Stimulated activated naive CD4-positive, alpha-beta T cell treated with Interleukin-2 at 50 U/mL for 16 hours (primary cell): ENCODE measurements around the gene BAX.
"Not testable (repeated sequence)": the region's sequence is repeated elsewhere in the genome, so short reads cannot be mapped to it uniquely, and the experiment has no call there.

Experiments
- DNase-seq: peaks from one replicate; lab custom pipeline; 2025; lab: John Stamatoyannopoulos, UW

The BAX gene

DNA sequence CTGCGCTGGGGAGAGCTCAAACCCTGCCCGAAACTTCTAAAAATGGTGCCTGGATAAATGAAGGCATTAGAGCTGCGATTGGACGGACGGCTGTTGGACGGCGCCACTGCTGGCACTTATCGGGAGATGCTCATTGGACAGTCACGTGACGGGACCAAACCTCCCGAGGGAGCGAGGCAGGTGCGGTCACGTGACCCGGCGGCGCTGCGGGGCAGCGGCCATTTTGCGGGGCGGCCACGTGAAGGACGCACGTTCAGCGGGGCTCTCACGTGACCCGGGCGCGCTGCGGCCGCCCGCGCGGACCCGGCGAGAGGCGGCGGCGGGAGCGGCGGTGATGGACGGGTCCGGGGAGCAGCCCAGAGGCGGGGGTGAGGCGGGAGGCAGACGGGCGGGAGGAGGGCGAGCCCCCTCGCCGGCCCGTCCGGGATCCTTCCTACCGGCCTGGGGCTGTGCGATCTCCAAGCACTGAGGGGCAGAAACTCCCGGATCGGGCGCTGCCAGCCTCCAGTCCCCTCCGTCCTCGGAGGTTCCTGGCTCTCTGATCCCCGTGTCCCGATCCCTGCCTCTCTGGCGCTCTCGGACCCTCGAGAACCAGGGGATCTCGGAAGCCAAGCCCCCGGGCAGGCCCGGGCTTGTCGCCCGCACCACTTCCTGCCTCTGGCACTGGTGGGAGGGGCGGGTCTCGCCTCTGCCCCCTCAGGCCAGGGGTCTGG is at the start of gene BAX:
Gene BAX (plus strand): TSS at position 281 of the 713 bp plus-strand sequence. CDS start 54 bp downstream, at position 335.
- peak; percentile 88 for DNase-seq

DNA sequence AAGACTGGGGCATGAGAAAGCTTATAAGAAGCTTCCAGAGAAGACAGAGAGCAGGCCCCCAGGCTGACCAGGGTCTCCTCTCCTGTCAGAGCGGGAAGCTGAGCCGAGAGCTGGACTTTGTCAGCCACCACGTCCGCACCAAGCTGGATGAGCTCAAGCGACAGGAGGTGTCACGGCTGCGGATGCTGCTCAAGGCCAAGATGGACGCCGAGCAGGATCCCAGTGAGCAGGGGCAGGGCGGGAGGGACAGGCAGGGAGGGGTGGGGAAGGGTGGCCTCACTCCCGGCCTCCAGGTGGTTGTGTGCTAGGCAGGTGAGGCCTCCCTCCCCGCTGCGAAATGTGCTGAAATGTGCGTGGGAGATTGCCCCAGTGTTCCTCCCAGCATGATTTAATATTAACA is 49.0 kb upstream of the BAX start:
- DNase-seq = no peak

DNA sequence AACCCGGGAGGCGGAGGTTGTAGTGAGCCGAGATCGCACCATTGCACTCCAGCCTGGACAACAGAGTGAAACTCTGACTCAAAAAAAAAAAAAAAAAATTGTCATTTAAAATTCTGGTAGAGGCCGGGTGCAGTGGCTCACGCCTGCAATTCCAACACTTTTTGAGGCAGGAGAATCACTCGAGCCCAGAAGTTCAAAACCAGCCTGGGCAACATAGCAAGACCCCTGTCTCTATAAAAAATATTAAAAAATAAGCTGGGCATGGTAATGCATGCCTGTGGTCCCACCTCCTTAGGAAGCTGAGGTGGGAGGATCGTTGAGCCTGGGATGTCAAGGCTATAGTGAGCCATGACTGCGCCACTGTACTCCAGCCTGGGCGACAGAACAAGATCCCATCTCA is 48.4 kb upstream of the BAX start:
- no peak for DNase-seq

GRCh38 chr19:48907671-48908070 is 47.0 kb upstream of the BAX start:
- no peak for DNase-seq

DNA sequence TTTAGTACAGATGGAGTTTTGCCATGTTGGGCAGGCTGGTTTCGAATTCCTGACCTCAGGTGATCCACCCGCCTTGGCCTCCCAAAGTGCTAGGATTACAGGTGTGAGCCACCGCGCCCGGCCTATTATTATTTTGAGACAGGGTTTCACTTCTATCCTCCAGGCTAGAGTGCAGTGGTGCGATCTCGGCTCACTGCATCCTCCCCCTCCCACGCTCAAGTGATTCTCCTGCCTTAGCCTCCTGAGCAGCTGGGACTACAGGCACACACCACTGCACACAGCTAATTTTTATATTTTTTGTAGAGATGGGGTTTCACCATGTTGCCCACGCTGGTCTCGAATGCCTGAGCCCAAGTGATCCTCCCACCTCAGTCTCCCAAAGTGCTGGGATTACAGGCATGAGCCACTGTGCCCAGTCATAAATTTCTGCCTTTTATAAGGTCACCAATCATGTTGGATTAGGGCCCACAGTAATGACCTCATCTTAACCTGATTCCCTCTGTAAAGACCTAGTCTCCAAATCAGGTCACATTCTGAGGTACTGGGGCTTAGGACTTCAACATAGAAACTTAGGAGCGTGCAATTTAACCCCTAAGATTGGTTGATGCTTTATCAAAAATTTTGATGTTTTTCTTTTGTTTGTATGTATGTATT is 45.1 kb upstream of the BAX start:
- DNase-seq = not testable (repeated sequence)

GRCh38 chr19:48910803-48911202 is 43.9 kb upstream of the BAX start:
- no peak for DNase-seq

- DNase-seq = no peak
Measured at GRCh38 chr19:48913114-48913889, 41.4 kb upstream of the BAX start.

DNA sequence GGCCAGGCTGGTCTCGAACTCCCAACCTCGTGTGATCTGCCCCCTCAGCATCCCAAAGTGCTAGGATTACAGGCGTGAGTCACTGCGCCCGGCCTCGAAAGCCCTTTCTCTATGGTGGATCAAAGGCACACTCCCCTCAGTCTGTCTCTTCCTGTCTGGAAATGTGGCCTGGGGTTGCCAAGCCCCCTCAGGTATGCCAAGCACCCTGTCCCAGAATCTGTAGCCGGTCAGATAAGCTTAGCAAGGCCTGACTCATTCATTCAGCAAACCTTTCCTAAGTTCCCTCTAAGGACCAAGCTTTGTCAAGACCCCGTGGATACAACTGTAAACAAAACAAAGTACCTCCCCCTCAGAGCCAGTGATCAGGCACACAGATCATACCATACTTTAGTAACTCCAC is 40.5 kb upstream of the BAX start:
- no peak for DNase-seq

- DNase-seq = no peak
Measured at GRCh38 chr19:48915757-48916156, 38.9 kb upstream of the BAX start.

- DNase-seq = no peak
Measured at GRCh38 chr19:48918071-48918470, 36.6 kb upstream of the BAX start.

GRCh38 chr19:48918801-48919247 is 35.9 kb upstream of the BAX start:
- no peak for DNase-seq

DNA sequence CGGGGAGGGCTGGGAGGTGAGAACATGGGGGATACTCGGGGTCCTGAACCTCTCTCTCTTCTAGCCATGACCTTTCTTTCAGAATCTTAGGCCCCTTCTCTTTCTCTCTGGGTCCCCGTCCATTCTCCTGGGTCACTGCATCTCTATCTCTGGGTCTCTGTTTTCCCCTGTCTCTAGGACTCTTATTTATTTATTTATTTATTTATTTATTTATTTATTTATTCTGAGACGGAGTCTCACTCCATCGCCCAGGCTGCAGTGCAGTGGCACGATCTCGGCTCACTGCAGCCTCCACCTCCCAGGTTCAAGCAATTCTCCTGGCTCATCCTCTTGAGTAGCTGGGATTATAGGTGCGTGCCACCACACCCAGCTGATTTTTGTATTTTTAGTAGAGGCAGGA is 35.4 kb upstream of the BAX start:
- not testable (repeated sequence) for DNase-seq

GRCh38 chr19:48920949-48921348 is 33.7 kb upstream of the BAX start:
- no peak for DNase-seq

- no peak for DNase-seq
Measured at GRCh38 chr19:48921721-48922500, 32.8 kb upstream of the BAX start.

DNA sequence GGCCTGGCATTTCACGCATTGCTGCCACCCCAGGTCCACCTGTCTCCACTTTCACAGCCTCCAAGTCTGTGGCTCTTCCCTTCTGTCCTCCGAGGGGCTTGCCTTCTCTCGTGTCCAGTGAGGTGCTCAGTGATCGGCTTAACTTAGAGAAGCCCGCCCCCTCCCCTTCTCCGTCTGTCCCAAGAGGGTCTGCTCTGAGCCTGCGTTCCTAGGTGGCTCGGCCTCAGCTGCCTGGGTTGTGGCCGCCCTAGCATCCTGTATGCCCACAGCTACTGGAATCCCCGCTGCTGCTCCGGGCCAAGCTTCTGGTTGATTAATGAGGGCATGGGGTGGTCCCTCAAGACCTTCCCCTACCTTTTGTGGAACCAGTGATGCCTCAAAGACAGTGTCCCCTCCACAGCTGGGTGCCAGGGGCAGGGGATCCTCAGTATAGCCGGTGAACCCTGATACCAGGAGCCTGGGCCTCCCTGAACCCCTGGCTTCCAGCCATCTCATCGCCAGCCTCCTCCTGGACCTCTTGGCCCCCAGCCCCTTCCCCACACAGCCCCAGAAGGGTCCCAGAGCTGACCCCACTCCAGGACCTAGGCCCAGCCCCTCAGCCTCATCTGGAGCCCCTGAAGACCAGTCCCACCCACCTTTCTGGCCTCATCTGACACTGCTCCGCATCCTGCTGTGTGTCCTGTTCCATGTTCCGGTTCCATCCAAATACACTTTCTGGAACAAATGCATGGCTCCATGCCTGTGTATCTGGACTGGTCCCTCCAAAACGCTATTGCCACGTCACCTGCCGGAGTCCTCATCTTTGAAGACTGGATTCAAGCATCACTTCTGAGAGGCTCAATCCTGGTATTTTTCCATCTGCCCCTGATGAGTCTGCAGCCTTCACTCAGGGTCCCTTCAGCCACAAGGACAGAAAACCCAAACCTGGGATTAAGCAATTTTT is 31.9 kb upstream of the BAX start:
- DNase-seq = no peak

DNA sequence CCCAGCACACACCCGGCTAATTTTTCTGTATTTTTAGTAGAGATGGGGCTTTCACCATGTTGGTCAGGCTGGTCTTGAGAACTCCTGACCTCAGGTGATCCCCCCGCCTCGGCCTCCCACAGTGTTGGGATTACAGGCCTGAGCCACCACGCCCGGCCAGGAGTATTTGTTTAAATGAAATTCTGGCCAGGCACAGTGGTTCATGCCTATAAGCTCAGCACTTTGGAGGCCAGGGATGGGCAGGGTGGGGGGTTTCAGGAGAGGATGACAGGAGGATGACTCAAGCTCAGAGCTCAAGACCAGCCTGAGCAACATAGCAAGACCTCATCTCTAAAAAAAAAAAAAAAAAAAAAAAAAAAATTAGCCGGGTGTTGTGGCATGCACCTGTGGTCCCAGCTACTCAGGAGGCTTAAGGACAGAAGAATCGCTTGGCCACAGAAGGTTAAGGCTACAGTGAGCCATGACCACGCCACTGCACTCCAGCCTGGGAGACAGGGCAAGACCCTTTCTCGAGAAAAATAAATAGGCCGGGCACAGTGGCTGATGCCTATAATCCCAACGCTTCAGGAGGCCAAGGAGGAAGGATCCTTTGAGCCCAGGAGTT is 29.3 kb upstream of the BAX start:
- no peak for DNase-seq

GRCh38 chr19:48925890-48926289 is 28.8 kb upstream of the BAX start:
- DNase-seq = not testable (repeated sequence)

- no peak for DNase-seq
Measured at GRCh38 chr19:48926909-48927308, 27.8 kb upstream of the BAX start.

- not testable (repeated sequence) for DNase-seq
Measured at GRCh38 chr19:48927692-48928091, 27.0 kb upstream of the BAX start.
